Mononuclear cell (primary cell): Measurements from ENCODE around the gene TNKS2. TPM values are rescaled to one million over a fixed set of nuclear protein-coding genes. Genes with fewer than 3 reads are reported as not detected.
"Not testable (repeated sequence)": the region's sequence is repeated elsewhere in the genome, so short reads cannot be mapped to it uniquely, and the experiment has no call there.

Experiments used
- H3K27me3 ChIP-seq: 2 replicates; pipeline ENCODE4 v1.6.0; 2011; ENCODE audit warnings: low read length, control low read depth; ENCODE audit not compliant: insufficient read depth
- H3K4me1 ChIP-seq: 2 replicates; pipeline ENCODE4 v1.5.1; 2011; ENCODE audit warnings: mild to moderate bottlenecking, low read length, control low read depth; ENCODE audit not compliant: insufficient read depth
- H3K4me3 ChIP-seq: 2 replicates; pipeline ENCODE4 v1.5.1; 2011; ENCODE audit warnings: mild to moderate bottlenecking, low read length, moderate library complexity
- H3K9me3 ChIP-seq: 2 replicates; pipeline ENCODE4 v1.5.1; 2011; ENCODE audit warnings: low read depth, mild to moderate bottlenecking, control low read depth, low read length
- total RNA-seq: library from RNA; depleted of rRNA; stranded (reverse); fragments of >200 nt; gene quantifications from one replicate; pipeline ENCODE4 v1.2.3, GENCODE V29; 2012

The TNKS2 gene
- total RNA-seq, 1 donor = 71.5 TPM

- H3K9me3 ChIP-seq = no peaks in the 10 kb centered on the region
- no peaks in the 10 kb centered on the region for H3K27me3 ChIP-seq
- no peak overlapping the region for H3K4me3 ChIP-seq
- H3K4me1 ChIP-seq = no peaks in the 10 kb centered on the region
These were observed 77.6 kb downstream of the TNKS2 start for GRCh38 chr10:91875779-91876178.

- Histone ChIP-seq H3K9me3 (no peaks in the 10 kb centered on the region), H3K27me3 (no peaks in the 10 kb centered on the region), H3K4me1 (no peaks in the 10 kb centered on the region), H3K4me3 (no peak overlapping the region)
These were observed 81.4 kb downstream of the TNKS2 start for GRCh38 chr10:91879515-91880170.

GRCh38 chr10:91880310-91880709 lies 82.1 kb downstream of the TNKS2 start:
- Histone ChIP-seq H3K9me3 (no peaks in the 10 kb centered on the region), H3K27me3 (no peaks in the 10 kb centered on the region), H3K4me1 (no peaks in the 10 kb centered on the region)

GRCh38 chr10:91883549-91884444 lies 85.6 kb downstream of the TNKS2 start:
- Histone ChIP-seq H3K9me3 (no peaks in the 10 kb centered on the region), H3K4me1 (peaks cover 5% of the 10 kb centered on the region), H3K27me3 (peaks cover 11% of the 10 kb centered on the region), H3K4me3 (no peak overlapping the region)

More at GRCh38 chr10:91880310-91880709, 82.1 kb downstream of the TNKS2 start:
- H3K4me3 ChIP-seq = no peak overlapping the region

GRCh38 chr10:91884536-91884935 lies 86.3 kb downstream of the TNKS2 start:
- Histone ChIP-seq H3K27me3 (peaks cover 11% of the 10 kb centered on the region), H3K4me3 (no peak overlapping the region), H3K9me3 (no peaks in the 10 kb centered on the region), H3K4me1 (peaks cover 5% of the 10 kb centered on the region)

GRCh38 chr10:91885362-91886079 lies 87.3 kb downstream of the TNKS2 start:
- no peaks in the 10 kb centered on the region for H3K9me3 ChIP-seq
- H3K4me1 ChIP-seq = peaks cover 5% of the 10 kb centered on the region
- H3K4me3 ChIP-seq = no peak overlapping the region
- peaks cover 11% of the 10 kb centered on the region for H3K27me3 ChIP-seq

- Histone ChIP-seq H3K9me3 (no peaks in the 10 kb centered on the region), H3K27me3 (peaks cover 11% of the 10 kb centered on the region), H3K4me3 (peak overlapping the region; percentile 36), H3K4me1 (peaks cover 5% of the 10 kb centered on the region)
These were observed 88.7 kb downstream of the TNKS2 start for GRCh38 chr10:91886954-91887271.

- H3K4me3 ChIP-seq = peak overlapping the region; percentile 36
- H3K9me3 ChIP-seq = no peaks in the 10 kb centered on the region
- H3K27me3 ChIP-seq = peaks cover 11% of the 10 kb centered on the region
These were observed 89.2 kb downstream of the TNKS2 start for GRCh38 chr10:91887272-91888076.

GRCh38 chr10:91891125-91892001 lies 93.1 kb downstream of the TNKS2 start:
- Histone ChIP-seq H3K4me3 (no peak overlapping the region), H3K27me3 (peaks cover 11% of the 10 kb centered on the region), H3K4me1 (peaks cover 10% of the 10 kb centered on the region), H3K9me3 (no peaks in the 10 kb centered on the region)

More at GRCh38 chr10:91887272-91888076, 89.2 kb downstream of the TNKS2 start:
- H3K4me1 ChIP-seq = peaks cover 5% of the 10 kb centered on the region

- peaks cover under 1% of the 10 kb centered on the region for H3K27me3 ChIP-seq
- peaks cover 5% of the 10 kb centered on the region for H3K4me1 ChIP-seq
- no peak overlapping the region for H3K4me3 ChIP-seq
- no peaks in the 10 kb centered on the region for H3K9me3 ChIP-seq
These were observed 94.8 kb downstream of the TNKS2 start for GRCh38 chr10:91893051-91893450.

GRCh38 chr10:91894261-91894685 lies 96.0 kb downstream of the TNKS2 start:
- H3K9me3 ChIP-seq, H3K4me1 ChIP-seq, H3K27me3 ChIP-seq, H3K4me3 ChIP-seq: not testable (repeated sequence)

- H3K9me3 ChIP-seq = no peaks in the 10 kb centered on the region
- no peak overlapping the region for H3K4me3 ChIP-seq
- no peaks in the 10 kb centered on the region for H3K27me3 ChIP-seq
- H3K4me1 ChIP-seq = peaks cover 11% of the 10 kb centered on the region
These were observed 98.1 kb downstream of the TNKS2 start for GRCh38 chr10:91896212-91896756.

GRCh38 chr10:91897421-91897820 lies 99.2 kb downstream of the TNKS2 start:
- H3K4me1 ChIP-seq = peaks cover 16% of the 10 kb centered on the region

More at GRCh38 chr10:91897421-91897820, 99.2 kb downstream of the TNKS2 start:
- H3K9me3 ChIP-seq = no peaks in the 10 kb centered on the region
- no peak overlapping the region for H3K4me3 ChIP-seq
- H3K27me3 ChIP-seq = no peaks in the 10 kb centered on the region
